ENCODE data around the gene SYMPK.
"Not testable (repeated sequence)": the region's sequence is repeated elsewhere in the genome, so short reads cannot be mapped to it uniquely, and the experiment has no call there.

Gene SYMPK
- long read RNA-seq, donor 1, full-length matches to known transcripts, result 5 of 27 reads
- long read RNA-seq, donor 1, partial matches to known transcripts, result 22 of 27 reads
- long read RNA-seq, donor 1, other reads (novel, unspliced or antisense), result 0 of 27 reads
- long read RNA-seq, donor 2, full-length matches to known transcripts, result 2 of 9 reads
- long read RNA-seq, donor 2, partial matches to known transcripts, result 7 of 9 reads
- long read RNA-seq, donor 2, other reads (novel, unspliced or antisense), result 0 of 9 reads
- long read RNA-seq, donor 3, result 0 reads
- long read RNA-seq, donor 4, full-length matches to known transcripts, result 8 of 20 reads
- long read RNA-seq, donor 4, partial matches to known transcripts, result 12 of 20 reads
- long read RNA-seq, donor 4, other reads (novel, unspliced or antisense), result 0 of 20 reads
- long read RNA-seq, donor 5, full-length matches to known transcripts, result 3 of 9 reads
- long read RNA-seq, donor 5, partial matches to known transcripts, result 6 of 9 reads
- long read RNA-seq, donor 5, other reads (novel, unspliced or antisense), result 0 of 9 reads
- long read RNA-seq, donor 6, full-length matches to known transcripts, result 2 of 11 reads
- long read RNA-seq, donor 6, partial matches to known transcripts, result 9 of 11 reads
- long read RNA-seq, donor 6, other reads (novel, unspliced or antisense), result 0 of 11 reads
- long read RNA-seq, donor 7, full-length matches to known transcripts, result 12 of 27 reads
- long read RNA-seq, donor 7, partial matches to known transcripts, result 15 of 27 reads
- long read RNA-seq, donor 7, other reads (novel, unspliced or antisense), result 0 of 27 reads
- long read RNA-seq, donor 8, full-length matches to known transcripts, result 3 of 16 reads
- long read RNA-seq, donor 8, partial matches to known transcripts, result 13 of 16 reads
- long read RNA-seq, donor 8, other reads (novel, unspliced or antisense), result 0 of 16 reads

DNA sequence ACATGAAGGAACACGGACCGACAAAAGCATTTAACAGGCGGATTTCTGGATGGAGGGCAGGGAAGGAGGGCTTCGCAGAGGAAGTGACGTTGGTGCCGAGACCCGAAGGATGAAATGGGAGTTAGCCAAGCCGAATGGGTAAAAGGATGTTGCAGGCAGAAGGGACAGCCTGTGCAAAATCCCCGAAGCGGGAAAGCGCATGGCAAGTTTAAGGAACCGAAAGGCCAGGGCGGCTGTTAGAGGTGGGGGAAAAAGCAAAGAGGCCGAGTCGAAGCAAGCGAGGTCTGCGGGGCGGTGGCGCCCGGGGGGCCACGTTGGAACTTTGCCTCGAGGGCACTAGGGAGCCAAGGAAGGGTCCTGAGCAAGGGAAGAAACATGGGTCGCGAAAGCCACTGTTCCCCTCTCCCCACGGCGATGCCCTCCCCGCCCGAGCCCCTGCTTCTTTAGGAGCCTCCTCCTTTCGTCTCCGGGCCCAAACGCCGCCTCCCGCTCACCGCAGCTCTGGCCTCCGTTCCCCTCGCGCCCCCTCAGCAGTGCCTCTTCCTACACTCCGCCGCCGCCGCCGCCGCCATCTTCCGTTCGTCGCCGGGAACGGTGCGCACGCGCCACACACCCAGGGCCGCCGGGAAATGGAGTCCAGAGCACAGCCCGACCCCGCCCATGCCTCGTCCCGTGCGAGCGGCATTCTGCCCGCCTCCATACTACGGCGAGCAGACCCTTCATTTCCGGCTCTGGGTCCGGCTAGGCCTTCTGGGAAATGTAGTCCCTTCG lies at the start of gene SYMPK:
Gene SYMPK (minus strand): TSS at position 584 of the 771 bp plus-strand sequence. CDS start 8,652 bp downstream, outside the sequence.
- peak; percentile 88 for DNase-seq

- DNase-seq, result no peak
Measured at GRCh38 chr19:45911291-45911690, 48.3 kb upstream of the SYMPK start.

DNA sequence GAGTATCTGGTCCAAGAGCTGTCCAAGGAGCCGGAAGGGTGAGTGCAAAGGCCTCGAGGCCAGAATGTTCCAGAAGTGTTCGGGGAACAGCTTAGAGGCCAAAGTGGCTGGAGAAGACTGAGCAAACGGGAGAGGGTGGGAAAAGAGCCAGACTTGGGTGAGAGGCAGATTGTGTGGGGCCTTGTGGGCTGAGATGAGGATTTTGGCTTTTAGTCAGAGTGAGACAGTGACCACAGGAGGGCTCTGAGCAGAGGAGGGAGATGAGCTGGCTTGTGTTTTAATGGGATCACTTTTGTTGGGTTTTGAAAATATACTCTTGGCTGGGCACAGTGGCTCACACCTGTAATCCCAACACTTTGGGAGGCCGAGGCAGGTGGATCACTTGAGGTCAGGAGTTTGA lies 46.0 kb upstream of the SYMPK start:
- DNase-seq, result no peak

DNA sequence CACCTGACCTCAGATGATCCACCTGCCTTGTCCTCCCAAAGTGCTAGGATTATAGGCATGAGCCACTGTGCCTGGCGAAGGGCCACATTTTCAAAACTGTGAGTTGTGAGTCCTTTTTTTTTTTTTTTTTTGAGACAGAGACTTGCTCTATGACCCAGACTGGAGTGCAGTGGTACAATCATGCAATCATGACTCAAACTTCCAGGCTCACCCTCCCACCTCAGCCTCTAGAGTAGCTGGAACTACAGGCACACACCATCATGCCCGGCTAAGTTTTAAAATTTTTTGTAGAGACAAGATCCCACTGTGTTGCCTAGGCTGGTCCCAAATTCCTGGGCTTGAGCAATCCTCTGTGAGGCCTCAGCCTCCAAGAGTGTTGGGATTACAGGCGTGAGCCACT lies 43.3 kb upstream of the SYMPK start:
- no peak for DNase-seq

- no peak for DNase-seq
Measured at GRCh38 chr19:45905011-45905410, 42.1 kb upstream of the SYMPK start.

DNA sequence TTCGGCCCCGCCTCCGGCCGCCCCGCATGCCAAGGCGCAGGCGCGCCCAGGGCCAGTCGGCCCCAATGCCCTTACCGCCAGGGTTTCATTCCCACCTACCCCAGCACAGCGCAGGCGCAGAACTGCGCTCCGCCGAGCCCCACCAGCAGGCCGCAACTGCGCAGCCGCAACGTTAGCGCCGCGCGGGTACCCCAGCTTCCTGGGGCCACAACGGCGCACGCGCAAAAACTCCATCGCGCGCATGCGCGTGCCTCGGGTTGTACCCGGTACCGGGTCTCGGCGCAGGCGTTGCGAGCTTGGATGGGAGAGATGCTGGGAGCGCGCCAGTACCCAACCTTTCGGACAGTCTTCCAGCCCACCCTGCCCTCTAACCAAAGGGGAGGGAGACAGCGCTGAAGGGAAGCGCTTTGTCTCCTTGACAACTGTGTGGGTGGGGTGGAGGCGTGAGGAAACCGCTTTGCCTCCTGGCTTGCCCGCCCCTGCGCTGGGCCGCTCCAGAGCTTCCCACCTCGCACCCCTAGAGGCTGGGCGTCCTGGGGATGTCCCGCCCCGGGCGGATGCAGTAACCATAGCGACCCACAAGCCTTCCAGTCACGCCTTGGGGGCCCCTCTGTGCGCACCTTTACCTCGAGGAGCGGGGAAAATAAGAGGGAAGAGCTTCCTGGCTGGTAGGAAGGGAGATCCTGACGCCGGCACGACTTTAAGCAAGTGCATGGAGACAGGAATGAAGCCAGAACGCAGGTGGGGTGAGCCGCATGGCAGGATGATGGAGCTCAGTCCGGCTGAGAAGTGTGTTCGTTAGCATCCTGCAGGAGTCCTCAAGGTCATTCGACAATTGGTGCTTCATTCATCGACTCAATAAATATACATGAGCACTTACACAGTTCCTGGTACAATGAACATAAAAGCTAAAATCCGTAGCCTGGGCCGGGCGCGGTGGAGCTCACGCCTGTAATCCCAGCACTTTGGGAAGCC lies 40.0 kb upstream of the SYMPK start:
- DNase-seq, result peak; percentile 98

DNA sequence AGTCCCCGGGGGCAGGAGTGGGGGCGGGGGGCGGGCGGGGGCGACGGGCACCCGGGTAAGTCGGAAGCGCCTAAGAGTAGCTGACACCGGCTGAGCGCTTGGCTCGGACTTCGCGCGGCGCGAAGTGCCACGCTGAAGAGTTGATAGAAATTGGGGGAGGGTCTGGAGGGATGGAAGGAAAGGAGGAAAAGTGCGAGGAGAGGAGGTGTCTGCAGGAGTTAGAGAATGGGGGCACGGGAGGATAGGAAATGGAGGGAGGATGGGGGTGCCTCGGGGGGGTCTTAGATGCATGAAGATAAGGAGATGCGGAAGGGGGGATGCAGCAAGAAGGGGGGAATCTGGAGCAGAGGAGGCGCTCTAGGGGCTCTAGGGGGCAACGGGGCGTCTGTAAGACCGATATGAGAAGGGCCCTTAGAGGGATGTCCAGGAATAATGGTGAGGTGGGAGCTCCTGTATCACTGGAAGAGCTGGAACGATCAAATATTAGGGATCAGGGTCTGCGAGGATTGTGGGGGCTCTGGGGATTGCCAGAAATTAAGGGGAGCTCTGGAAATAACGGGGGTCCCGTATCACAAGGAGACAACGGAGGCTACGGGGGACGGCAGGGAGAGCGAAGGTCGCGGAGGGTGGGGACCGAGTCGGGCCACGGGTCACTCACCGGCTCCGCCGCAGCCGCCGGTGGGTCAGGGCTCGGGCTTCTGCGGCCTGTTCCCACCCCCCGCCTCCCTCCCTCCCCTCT lies 39.1 kb upstream of the SYMPK start, which contains the start of gene MYPOP:
Gene MYPOP (minus strand): TSS at position 702 of the 739 bp plus-strand sequence. CDS start 840 bp downstream, outside the sequence.
- DNase-seq, result no peak

- DNase-seq, result peak; percentile 58
Measured at GRCh38 chr19:45901432-45901911, 38.5 kb upstream of the SYMPK start.

DNA sequence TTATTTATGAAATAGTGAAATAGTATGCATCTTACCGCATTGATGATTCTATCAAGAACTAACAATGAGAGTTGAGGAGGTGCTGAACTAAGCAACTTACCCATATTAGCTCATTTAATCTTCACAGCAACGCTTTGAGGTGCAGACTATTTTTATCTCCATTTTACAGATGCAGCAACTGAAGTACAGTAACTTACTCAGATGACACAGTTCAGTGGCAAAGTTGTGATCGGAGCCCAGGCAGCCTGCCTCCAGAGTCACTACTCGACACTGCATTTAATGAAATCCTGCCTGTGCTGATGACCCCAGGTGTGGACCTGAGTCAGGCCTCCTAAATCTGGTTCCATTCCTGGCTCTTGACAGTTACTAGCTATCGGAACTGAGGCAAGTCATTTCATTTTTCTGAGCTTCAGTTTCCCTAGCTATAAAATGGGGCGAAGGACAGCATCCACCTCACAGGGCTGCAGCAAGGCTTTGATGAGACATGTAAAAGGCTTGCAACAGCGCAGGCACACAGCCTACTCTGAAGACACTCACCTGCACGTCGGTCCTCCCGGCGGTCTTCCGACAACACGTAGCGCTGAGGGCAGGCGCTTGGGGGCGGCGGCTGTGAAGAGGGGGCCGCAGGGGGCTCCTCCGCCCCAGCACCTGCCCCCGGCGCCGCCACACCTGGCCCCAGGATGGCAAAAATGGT lies 37.9 kb upstream of the SYMPK start:
- no peak for DNase-seq

GRCh38 chr19:45899919-45900589 lies 37.1 kb upstream of the SYMPK start:
- DNase-seq, result no peak

GRCh38 chr19:45899253-45899652 lies 36.3 kb upstream of the SYMPK start:
- no peak for DNase-seq

GRCh38 chr19:45897261-45897812 lies 34.4 kb upstream of the SYMPK start:
- no peak for DNase-seq

DNA sequence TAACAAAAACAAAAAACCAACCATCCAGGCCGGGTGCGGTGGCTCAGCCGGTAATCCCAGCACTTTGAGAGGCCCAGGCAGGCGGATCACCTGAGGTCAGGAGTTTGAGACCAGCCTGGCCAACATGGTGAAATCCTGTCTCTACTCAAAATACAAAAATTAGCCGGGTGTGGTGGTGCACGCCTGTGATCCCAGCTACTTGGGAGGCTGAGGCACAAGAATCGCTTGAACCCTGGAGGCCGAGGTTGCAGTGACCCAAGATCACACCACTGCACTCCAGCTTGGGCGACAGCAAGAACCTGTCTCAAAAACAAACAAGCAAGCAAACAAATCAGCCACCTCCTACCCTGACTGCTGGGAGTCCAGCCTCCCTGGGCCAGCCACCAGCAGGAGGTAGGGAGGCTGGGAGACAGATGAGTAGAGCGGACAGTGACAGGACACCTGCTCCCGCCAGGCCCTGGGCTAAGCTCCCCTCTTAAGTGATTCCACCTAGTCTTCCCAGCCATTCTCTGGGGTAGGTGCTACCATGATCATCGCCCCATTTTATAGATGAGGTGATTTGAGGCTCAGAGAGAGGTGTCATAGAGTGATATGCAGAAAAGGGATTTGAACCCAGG lies 33.1 kb upstream of the SYMPK start:
- not testable (repeated sequence) for DNase-seq

GRCh38 chr19:45895519-45895972 lies 32.6 kb upstream of the SYMPK start:
- DNase-seq, result no peak

- no peak for DNase-seq
Measured at GRCh38 chr19:45890877-45891276, 27.9 kb upstream of the SYMPK start.

- DNase-seq, result no peak
Measured at GRCh38 chr19:45889210-45889885, 26.4 kb upstream of the SYMPK start.

DNA sequence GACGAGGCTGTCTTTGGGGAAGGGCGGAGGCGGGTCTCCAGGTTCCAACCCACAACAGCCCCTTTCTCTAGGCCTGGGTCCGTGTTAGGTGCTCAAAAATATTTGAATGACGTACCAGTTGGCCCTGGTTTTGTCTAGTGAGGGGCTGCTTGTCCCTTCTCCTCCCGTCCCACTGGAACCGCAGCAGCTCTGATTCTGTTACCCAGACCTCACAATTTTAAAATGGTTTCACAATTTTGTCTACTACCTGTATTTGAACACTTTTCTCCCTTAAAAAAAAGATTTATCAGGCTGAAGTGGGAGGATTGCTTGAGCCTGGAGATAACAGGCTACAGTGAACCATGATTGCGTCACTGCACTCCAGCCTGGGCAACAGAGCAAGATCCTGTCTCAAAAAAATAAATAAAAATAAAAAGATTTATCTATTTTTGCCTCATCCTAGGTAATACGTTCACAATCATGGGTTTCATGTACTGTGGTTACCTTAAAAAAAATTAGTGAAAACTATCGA lies 24.3 kb upstream of the SYMPK start:
- no peak for DNase-seq

All from right kidney (tissue), 9 donors.